NCI-H1436 treated with DMSO at 0.1 percent for 48 hours (cell line): Measurements from ENCODE around the gene TERC.
A peak's percentile ranks its signal among the peaks of the same experiment; 100 is the strongest.

Experiments
- DNase-seq: peaks from one replicate; lab custom pipeline; 2025; lab: John Stamatoyannopoulos, UW

The TERC gene

GRCh38 chr3:169764882-169765612 is at the start of gene TERC:
TERC (minus strand) TSS chr3:169765060.
- peak; percentile 75 for DNase-seq

GRCh38 chr3:169813757-169814517 is 49.1 kb upstream of the TERC start:
- DNase-seq: peak; percentile 69

DNA sequence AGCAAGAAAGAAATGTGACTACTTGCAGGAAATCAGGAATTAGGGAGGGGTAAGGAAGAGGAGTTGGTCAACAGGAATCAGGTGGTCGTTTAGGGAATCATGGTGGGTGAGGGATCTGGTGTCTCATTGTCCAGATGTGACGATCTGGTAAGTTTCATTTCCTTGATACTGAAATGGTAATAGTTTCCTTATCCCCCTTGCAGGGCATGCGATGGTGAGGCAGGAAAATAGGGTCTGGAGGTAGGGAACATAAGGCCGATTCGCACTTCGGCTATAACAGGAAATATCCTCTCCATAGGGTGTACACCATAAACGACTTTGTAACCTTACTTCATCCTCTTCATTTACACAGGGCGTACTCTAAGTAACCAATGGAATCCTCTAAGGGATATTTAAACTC is 48.4 kb upstream of the TERC start:
- DNase-seq: no peak

GRCh38 chr3:169812332-169813235 is 47.7 kb upstream of the TERC start, which contains the start of the genes LRRC34 and LRRIQ4:
LRRC34 (minus strand) TSS chr3:169812904; CDS start chr3:169812548, 356 bp downstream.
LRRIQ4 (plus strand) TSS chr3:169812870; CDS start chr3:169821922, 9,052 bp downstream.
- peak; percentile 83 for DNase-seq

GRCh38 chr3:169811631-169812331 is 46.9 kb upstream of the TERC start:
- no peak for DNase-seq

GRCh38 chr3:169809230-169809795 is 44.5 kb upstream of the TERC start:
- no peak for DNase-seq

DNA sequence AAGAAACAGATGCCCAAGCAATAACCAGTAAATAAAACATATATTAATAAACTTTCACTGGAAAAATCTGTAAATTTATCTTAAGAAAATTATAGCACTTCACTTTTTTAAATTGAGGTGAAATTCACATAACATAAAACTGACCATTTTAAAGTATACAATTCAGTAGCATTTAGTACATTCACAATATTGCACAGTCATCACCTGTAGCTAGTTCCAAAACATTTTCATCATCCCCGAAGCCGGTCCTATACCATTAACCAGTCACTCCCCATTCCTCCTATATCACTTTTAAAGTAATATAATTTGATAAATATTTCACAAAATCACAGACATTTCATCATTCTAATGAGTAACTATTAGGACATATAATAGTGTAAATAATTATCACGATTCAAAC is 39.8 kb upstream of the TERC start:
- no peak for DNase-seq

GRCh38 chr3:169792359-169792758 is 27.5 kb upstream of the TERC start:
- no peak for DNase-seq

- no peak for DNase-seq
Measured at GRCh38 chr3:169790687-169791429, 26.0 kb upstream of the TERC start.

DNA sequence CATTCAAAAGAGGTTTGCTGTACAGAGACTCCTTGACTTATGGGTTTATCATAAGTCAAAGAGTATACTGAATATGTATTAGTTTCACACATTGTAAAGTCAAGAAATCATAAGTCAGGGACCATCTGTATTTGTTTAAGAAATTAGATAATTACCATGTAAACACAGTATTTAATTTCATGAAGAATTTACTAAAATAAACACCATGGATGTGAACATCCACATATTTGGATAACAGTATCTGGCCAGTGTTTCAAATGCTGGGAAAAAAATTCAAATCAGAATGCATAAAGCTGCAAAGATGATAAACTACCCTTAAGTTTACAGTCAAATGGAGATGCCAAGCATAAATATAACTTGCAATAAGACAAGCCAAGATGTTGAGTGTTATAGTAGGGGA is 25.4 kb upstream of the TERC start:
- DNase-seq: no peak

DNA sequence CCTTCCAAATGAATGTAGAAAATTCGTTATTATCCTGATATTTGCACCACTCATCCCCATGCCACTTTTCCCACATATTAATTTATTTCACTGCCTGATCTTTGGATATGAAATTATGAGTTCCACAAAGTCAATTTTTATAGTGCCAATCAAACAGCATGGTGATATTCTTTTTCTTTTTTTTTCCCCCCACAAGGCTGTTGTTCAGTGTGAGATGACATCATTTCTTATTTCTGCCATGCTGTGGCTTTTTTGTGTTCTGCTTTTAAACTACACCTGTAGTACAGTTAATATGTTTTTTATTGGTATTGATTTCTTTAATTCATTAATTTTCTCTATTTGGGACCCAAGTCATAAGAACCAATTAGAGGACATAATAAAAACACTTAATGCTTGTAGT is 22.9 kb upstream of the TERC start:
- DNase-seq: no peak

DNA sequence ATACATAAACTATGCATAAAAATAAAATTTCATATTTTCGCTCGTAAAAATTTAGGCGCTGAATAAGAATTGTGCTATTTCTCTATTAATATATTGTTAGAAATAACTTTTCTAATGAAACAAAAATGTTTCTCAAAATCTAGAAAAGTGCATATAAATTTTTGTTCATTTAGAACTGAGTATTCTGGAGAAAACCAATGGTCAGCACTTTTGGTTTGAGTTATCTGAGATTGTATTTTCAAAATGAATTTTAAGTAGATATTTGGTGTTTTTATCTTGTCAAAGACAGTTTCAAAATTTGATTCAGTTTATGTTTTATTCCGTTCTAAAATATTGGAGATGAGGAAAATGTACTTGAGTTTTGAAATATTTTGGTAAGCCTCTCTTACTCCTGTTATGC is 22.3 kb upstream of the TERC start:
- no peak for DNase-seq

DNA sequence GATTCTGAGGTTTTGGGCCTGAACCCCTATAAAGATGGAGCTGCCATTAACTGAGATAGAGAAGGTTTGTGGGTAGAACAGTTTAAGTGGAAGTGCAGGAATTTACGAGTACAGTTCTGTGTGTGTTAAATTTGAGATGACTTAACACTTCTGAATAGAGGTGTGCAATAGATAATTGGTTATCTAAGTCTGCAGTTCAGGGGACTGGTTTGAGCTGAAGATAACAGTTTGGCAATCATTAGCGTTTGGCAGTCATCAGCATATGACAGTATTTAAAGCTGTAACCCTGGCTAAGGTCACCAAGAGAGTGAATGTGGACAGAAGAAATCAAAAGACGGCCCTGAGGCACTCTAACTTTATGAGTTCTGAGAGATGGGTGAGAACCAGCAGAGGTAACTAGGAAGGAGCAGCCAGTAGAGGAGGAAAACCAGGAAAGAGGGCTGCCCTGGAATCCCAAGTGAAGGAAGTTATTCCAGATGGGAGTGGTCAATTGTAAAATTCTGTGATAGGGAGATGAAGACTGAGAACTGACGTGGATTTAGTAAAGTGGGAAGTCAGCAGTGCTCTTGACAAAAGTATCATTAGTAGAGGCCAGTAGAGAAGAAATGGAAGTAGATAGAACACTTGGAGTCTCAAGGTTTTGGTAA is 16.5 kb upstream of the TERC start:
- no peak for DNase-seq

DNA sequence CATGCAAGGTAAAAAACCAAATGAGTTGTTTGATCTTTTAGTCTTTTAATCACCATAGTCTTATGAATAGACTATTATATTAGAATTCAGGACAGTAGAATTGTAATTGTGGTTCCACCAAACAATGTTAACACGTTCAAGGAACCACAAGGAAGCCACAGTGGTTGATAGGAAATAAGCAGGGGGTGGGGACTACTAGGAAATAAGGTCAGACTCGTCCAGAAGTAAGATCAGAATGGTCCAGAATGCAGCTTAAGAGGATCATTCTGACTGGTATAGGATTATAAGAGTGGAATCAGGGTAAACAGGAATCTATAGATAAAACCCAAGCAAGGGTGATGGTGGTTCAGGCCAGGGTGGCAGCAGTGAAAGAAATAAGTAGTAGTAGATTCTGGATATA is 15.9 kb upstream of the TERC start:
- DNase-seq: no peak

GRCh38 chr3:169777822-169778221 is 13.0 kb upstream of the TERC start:
- no peak for DNase-seq

- DNase-seq: no peak
Measured at GRCh38 chr3:169774186-169774585, 9.3 kb upstream of the TERC start.

- DNase-seq: peak; percentile 73
Measured at GRCh38 chr3:169772897-169773816, 8.3 kb upstream of the TERC start, which contains the start of gene MYNN. MYNN (plus strand) TSS chr3:169773396; CDS start chr3:169774296, 900 bp downstream.

DNA sequence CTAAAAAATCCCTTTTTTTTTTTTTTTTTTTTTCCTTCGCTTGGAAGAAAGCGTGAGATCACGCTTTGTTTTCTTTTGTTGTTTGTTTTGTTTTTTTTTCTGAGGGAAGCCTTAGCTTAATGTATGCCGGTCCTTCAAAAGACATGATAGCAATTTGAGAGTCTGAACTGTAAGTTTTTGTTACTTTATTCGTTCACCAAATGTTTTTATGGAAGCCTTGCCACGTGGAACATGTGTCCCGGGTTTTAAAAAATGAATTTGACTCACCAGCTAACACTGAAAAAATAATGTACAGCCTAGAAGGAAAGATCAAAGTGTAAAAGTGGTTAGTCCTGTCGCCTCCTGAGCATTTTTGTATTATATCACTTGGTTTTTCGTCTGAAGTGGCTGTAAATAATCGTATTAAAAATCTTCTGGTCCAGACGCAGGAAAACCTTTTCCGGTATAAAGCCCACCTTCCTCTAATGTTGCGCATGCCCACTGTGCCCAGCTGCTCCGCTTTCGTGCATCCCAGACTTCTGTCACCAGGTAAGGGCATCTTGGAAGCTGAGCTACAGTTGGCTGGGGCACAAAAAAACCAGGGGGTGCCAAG is 7.5 kb upstream of the TERC start:
- peak; percentile 61 for DNase-seq
